ENCODE results near the gene COX19.
"Not testable (repeated sequence)": the region's sequence is repeated elsewhere in the genome, so short reads cannot be mapped to it uniquely, and the experiment has no call there.

The COX19 gene

DNA sequence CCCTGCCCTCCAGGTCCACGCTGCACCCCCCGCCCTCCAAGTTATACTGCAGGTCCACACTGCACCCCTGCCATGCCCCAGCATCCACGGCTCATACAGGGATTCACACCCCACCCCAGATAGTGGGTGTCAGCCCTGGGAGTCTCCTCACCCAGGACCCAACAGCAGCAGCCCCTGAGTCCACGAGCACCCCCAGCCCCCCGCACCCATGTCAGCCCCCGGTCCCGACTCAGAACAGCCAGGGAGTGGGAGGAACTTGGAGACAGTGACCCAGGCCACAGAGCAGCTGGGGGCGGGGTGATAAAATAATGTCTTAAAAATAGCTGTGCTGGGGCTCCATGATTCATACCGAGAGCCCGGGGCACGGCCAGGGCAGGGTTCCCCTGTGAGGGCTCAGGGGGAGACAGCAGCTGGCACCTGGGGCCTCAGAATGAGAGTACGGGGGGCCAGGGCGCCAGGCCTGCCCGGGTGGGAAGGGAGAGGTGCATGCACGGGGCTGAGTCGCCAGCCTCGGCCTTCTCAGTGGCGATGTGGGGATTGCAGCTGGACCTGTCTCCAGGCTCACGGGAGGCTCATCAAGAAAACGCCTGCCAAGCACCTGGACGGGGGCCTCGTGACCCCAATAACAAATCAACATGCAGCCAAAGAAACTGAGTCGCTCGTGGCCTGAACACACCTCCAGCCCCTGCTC is 50.7 kb downstream of the COX19 start:
- H3K4me3 ChIP-seq (ENCODE audit: low read depth, low read length): no peak overlapping the region
- no peaks in the 10 kb centered on the region for H3K36me3 ChIP-seq (ENCODE audit: control insufficient read depth, insufficient read depth, low read length)
- H3K27ac ChIP-seq (ENCODE audit: low read depth, low read length): no peak overlapping the region
- no peaks in the 10 kb centered on the region for H3K9me3 ChIP-seq (ENCODE audit: control insufficient read depth, insufficient read depth, low read depth, low read length)
- H3K27me3 ChIP-seq (ENCODE audit: control insufficient read depth, insufficient read depth, low read length): no peaks in the 10 kb centered on the region
- no peak overlapping the region for H3K9ac ChIP-seq (ENCODE audit: low read length)
- H3K4me1 ChIP-seq (ENCODE audit: control insufficient read depth, insufficient read depth, low read length): peaks cover 10% of the 10 kb centered on the region; the same call in 1 of the 2 replicates

DNA sequence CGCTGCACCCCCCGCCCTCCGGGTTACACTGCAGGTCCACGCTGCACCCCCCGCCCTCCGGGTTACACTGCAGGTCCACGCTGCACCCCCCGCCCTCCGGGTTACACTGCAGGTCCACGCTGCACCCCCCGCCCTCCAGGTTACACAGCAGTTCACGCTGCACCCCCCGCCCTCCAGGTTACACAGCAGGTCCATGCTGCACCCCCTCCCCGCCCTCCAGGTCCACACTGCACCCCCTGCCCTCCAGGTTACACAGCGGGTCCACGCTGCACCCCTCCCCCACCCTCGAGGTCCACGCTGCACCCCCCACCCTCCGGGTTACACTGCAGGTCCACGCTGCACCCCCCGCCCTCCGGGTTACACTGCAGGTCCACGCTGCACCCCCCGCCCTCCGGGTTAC is 51.3 kb downstream of the COX19 start:
- H3K4me3 ChIP-seq (ENCODE audit: low read depth, low read length); H3K4me1 ChIP-seq (ENCODE audit: control insufficient read depth, insufficient read depth, low read length); H3K9ac ChIP-seq (ENCODE audit: low read length); H3K9me3 ChIP-seq (ENCODE audit: control insufficient read depth, insufficient read depth, low read depth, low read length); H3K27me3 ChIP-seq (ENCODE audit: control insufficient read depth, insufficient read depth, low read length); H3K27ac ChIP-seq (ENCODE audit: low read depth, low read length); H3K36me3 ChIP-seq (ENCODE audit: control insufficient read depth, insufficient read depth, low read length): not testable (repeated sequence)

DNA sequence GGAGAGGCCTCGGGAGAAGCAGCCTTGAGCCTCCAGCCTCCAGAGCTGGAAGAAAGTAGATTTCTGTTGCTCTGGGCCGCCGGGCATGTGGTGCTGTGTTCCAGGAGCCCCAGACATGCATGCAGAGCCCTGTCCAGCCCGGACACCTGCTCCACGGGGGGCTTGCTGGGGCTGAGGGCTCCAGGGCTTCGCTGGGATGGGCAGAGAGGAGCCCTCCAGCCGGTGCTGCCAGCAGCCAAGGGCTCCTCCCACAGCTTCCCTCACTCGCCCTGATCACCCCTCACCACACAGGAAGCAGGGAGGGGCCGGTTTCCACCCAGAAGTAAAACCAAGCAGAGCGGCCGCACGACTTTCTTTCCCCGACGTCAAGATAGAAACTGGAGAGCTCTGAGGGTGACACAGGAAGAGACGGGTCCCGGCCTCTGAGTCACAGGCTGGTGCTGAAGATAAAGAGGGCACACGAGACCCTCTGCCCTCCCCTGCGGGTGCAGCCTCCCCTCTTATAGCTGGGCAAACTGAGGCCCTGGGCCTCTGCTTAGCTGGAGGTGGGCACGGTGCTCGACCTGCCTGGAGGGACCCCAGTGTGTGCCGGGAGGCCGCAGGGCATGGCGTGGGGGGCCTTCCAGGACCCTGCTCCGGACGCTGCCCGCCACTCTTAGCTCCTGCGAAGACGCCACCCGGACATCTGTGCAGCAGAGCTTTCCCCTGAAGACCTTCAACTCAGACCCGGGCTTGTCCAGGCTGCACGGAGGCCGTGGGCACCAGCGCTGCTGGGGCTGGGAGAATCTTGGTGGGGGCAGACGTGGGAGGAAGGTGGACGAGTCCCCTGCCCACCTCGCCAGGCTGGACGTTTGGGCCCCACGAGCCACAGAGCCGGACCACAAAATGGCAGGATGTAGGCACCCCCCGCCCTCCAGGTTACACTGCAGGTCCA is 52.0 kb downstream of the COX19 start:
- Histone ChIP-seq H3K4me1 (ENCODE audit: control insufficient read depth, insufficient read depth, low read length) (peaks cover 10% of the 10 kb centered on the region; the same call in 1 of the 2 replicates), H3K36me3 (ENCODE audit: control insufficient read depth, insufficient read depth, low read length) (no peaks in the 10 kb centered on the region), H3K4me3 (ENCODE audit: low read depth, low read length) (no peak overlapping the region), H3K9ac (ENCODE audit: low read length) (no peak overlapping the region), H3K27me3 (ENCODE audit: control insufficient read depth, insufficient read depth, low read length) (no peaks in the 10 kb centered on the region), H3K27ac (ENCODE audit: low read depth, low read length) (no peak overlapping the region), H3K9me3 (ENCODE audit: control insufficient read depth, insufficient read depth, low read depth, low read length) (no peaks in the 10 kb centered on the region)

DNA sequence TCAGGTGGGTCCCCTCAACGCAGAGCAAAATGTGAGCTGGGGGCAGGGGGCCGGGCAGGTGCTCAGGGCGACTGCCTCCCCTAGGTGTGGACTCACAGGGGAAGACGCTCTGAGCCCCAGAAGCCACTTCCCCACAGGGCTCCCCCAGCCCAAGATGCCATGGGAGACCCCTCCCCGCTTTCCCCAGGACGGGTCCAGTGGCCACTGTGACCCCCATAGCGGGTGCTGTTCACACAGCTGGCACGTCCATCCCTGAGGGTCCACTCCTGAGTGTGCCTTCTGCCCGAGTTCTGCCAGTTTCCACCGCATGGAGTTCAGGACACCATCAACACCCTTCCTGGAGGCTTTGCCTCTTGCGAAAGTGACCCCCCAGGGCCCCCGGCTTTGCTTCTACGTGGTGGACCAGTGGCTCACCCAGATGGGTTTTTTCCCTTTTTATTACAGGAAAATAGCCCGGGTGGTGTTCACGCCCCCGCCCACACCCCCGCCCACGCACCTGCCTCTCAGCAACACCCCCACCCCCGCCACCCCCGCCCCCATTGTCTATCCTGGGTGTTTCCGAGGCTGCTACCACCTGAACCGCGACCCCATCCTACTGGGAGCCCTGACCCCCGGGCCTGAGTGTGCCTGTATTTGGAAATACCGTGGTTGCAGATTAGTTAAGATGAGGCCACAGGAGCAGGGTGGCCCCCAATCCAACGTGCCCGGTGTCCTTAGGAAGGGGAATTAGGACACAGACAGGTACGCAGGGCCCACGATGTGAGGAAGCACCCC is 52.8 kb downstream of the COX19 start:
- Histone ChIP-seq H3K4me3 (ENCODE audit: low read depth, low read length) (no peak overlapping the region), H3K9ac (ENCODE audit: low read length) (no peak overlapping the region), H3K4me1 (ENCODE audit: control insufficient read depth, insufficient read depth, low read length) (peaks cover 10% of the 10 kb centered on the region; the same call in 1 of the 2 replicates), H3K27ac (ENCODE audit: low read depth, low read length) (no peak overlapping the region), H3K36me3 (ENCODE audit: control insufficient read depth, insufficient read depth, low read length) (no peaks in the 10 kb centered on the region), H3K27me3 (ENCODE audit: control insufficient read depth, insufficient read depth, low read length) (no peaks in the 10 kb centered on the region), H3K9me3 (ENCODE audit: control insufficient read depth, insufficient read depth, low read depth, low read length) (no peaks in the 10 kb centered on the region)

DNA sequence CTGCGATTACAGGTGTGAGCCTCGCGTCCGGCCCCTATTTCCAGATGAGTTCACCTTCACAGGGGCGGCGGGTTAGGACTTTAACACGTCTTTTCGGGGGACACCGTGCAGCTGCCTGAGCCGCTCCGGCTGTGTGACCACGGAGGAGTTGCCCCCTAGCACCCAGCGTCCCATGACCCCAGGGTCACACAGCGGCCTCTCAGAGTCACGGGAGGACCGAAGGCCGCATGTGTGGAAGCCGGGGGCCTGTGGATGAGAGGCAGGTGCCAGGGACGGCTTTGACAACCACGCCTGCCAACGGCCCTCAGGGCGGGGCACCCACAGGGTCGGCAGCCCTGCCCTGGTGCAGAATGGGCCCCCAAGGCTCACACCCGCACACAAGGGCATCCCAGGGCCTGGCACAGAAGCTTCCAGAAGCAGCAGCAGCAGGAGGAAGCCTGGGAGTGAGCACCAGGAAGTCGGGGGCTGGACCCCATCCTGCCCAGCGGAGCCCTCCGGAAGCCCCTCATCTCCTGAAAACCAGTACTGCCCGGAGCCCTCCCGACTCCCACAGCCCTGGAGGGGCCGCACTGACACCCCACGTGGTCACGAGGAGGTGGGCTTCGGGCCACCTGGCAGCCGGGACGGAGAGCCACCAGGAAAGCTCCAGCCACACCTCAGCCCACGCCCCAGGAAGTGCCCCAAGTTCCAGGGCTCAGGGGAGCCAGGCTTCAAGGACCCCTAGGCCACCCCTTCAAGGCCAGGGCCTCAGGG is 53.6 kb downstream of the COX19 start:
- no peaks in the 10 kb centered on the region for H3K9me3 ChIP-seq (ENCODE audit: control insufficient read depth, insufficient read depth, low read depth, low read length)
- no peak overlapping the region for H3K9ac ChIP-seq (ENCODE audit: low read length)
- no peaks in the 10 kb centered on the region for H3K27me3 ChIP-seq (ENCODE audit: control insufficient read depth, insufficient read depth, low read length)
- no peaks in the 10 kb centered on the region for H3K36me3 ChIP-seq (ENCODE audit: control insufficient read depth, insufficient read depth, low read length)
- peaks cover 10% of the 10 kb centered on the region; the same call in 1 of the 2 replicates for H3K4me1 ChIP-seq (ENCODE audit: control insufficient read depth, insufficient read depth, low read length)
- no peak overlapping the region for H3K4me3 ChIP-seq (ENCODE audit: low read depth, low read length)
- H3K27ac ChIP-seq (ENCODE audit: low read depth, low read length): no peak overlapping the region

DNA sequence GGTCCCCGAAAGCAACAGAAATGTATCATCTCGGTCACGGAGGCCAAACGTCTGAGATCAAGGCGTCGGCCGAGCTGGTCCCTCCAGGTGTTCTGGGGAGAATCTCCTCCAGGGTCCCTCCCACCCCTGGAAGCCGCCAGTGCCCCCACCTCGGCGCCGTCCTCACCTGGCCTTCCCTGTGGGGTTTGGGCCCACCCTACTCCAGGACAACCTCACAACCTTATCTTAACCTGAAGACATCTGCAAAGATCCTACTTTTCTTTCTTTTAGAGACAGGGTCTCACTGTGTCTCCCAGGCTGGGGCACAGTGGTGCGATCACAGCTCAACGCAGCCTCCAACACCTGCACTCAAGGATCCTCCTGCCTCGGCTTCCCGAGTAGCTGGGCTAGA is 54.3 kb downstream of the COX19 start:
- Histone ChIP-seq H3K27ac (ENCODE audit: low read depth, low read length) (no peak overlapping the region), H3K9ac (ENCODE audit: low read length) (no peak overlapping the region), H3K36me3 (ENCODE audit: control insufficient read depth, insufficient read depth, low read length) (no peaks in the 10 kb centered on the region), H3K4me1 (ENCODE audit: control insufficient read depth, insufficient read depth, low read length) (peaks cover 10% of the 10 kb centered on the region; the same call in 1 of the 2 replicates), H3K4me3 (ENCODE audit: low read depth, low read length) (no peak overlapping the region), H3K9me3 (ENCODE audit: control insufficient read depth, insufficient read depth, low read depth, low read length) (no peaks in the 10 kb centered on the region), H3K27me3 (ENCODE audit: control insufficient read depth, insufficient read depth, low read length) (no peaks in the 10 kb centered on the region)

DNA sequence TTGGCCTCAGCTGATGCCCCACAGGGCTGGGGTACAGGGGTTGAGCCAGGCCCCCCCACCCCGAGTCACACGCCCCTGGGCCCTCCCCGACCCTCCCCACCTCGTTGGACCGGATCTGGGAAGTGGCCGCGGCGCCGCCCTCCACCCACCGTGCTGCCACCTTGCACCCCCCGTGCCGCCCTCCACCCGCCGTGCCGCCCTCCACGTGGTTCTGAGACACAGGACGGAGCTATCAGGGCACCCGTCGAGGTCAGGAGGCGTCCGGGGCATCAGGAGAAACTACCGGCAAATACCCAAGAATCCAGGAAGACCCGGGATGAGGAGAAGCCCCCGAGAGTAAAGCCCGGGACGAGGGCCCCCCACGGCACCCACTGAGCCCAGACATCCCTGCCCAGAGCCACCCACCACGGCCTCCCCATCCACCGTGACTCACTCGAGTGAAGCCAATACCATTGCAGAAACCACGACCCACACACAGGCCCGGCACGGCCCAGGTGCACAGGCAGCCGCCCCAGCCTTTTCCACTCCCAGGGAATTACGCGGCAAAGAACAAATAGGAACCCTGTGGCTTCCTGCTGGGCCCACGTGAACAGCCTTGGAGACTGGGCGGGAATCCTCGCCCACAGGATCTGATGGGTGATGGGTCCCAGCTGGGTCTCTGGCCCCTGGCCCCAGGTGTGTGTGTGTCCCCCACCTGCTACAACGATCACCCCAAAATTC is 54.8 kb downstream of the COX19 start:
- H3K4me1 ChIP-seq (ENCODE audit: control insufficient read depth, insufficient read depth, low read length): peaks cover 10% of the 10 kb centered on the region; the same call in 1 of the 2 replicates

DNA sequence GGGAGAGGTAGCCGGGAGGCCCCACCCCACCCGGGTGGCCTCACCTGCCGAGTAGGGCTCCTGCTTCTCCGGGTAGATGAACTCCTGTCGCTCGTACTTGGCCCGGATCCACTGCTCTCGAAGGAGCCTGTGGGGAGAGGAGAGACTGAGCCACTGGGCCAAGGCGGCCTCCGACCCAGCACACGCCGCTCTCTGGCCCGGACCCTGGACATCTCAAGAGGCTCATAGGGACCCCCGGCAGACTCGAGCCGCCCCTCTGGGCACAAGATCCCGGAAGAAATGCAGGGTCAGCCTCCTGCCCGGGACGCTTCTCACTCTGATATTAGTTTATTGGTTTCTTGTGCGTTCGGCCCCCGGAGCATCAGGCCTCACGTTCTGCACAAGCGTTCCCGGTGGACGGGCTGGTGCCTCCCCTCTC is 55.4 kb downstream of the COX19 start:
- Histone ChIP-seq H3K4me1 (ENCODE audit: control insufficient read depth, insufficient read depth, low read length) (peaks cover 10% of the 10 kb centered on the region; the same call in 1 of the 2 replicates), H3K9me3 (ENCODE audit: control insufficient read depth, insufficient read depth, low read depth, low read length) (no peaks in the 10 kb centered on the region), H3K27ac (ENCODE audit: low read depth, low read length) (no peak overlapping the region), H3K36me3 (ENCODE audit: control insufficient read depth, insufficient read depth, low read length) (no peaks in the 10 kb centered on the region), H3K9ac (ENCODE audit: low read length) (no peak overlapping the region), H3K4me3 (ENCODE audit: low read depth, low read length) (no peak overlapping the region), H3K27me3 (ENCODE audit: control insufficient read depth, insufficient read depth, low read length) (no peaks in the 10 kb centered on the region)

More for the DNA sequence above, 54.8 kb downstream of the COX19 start:
- H3K27ac ChIP-seq (ENCODE audit: low read depth, low read length): no peak overlapping the region
- H3K9me3 ChIP-seq (ENCODE audit: control insufficient read depth, insufficient read depth, low read depth, low read length): no peaks in the 10 kb centered on the region
- no peak overlapping the region for H3K4me3 ChIP-seq (ENCODE audit: low read depth, low read length)
- no peak overlapping the region for H3K9ac ChIP-seq (ENCODE audit: low read length)
- no peaks in the 10 kb centered on the region for H3K27me3 ChIP-seq (ENCODE audit: control insufficient read depth, insufficient read depth, low read length)
- H3K36me3 ChIP-seq (ENCODE audit: control insufficient read depth, insufficient read depth, low read length): no peaks in the 10 kb centered on the region

DNA sequence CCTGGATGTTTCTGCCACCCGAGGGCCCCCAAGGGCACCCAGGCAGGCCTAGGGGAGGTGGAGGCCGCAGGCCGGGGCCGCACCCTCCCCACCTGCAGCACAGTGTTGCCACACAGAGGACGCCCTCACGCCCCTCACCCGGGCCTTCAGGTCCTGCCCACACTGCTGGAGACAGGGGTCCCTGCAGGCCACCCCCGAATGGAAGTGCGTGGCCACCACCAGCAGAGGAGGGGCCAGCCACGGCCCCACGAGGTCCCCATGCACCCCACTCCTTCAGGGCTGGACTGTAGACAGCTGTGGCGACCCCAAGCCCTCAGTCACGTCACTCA is 56.3 kb downstream of the COX19 start:
- Histone ChIP-seq H3K27me3 (ENCODE audit: control insufficient read depth, insufficient read depth, low read length) (no peaks in the 10 kb centered on the region), H3K4me3 (ENCODE audit: low read depth, low read length) (no peak overlapping the region), H3K4me1 (ENCODE audit: control insufficient read depth, insufficient read depth, low read length) (peaks cover 10% of the 10 kb centered on the region; the same call in 1 of the 2 replicates), H3K9ac (ENCODE audit: low read length) (no peak overlapping the region), H3K36me3 (ENCODE audit: control insufficient read depth, insufficient read depth, low read length) (no peaks in the 10 kb centered on the region), H3K9me3 (ENCODE audit: control insufficient read depth, insufficient read depth, low read depth, low read length) (no peaks in the 10 kb centered on the region), H3K27ac (ENCODE audit: low read depth, low read length) (no peak overlapping the region)

Data from HUES6 (cell line).